GM12878 (cell line): ENCODE data around the gene ZSWIM6. TPM values are rescaled to one million over a fixed set of nuclear protein-coding genes. Genes with fewer than 3 reads are reported as not detected.

ENCODE experiments used
- ATAC-seq: fragments of 200-7000 bp; cut with Tn5 transposase; 3 replicates; pipeline ENCODE4 v1.9.1; 2020; ENCODE audit warnings: mild to moderate bottlenecking, moderate library complexity
- BruUV-seq: library from RNA; stranded (reverse); fragments of 400-500 nt; replicated peaks from 2 replicates; lab custom pipeline; 2021; lab: Mats Ljungman, UMichigan
- CTCF ChIA-PET: fragments of 300-600 bp; sonication (Branson Sonifier 250); formaldehyde crosslinking; extraction: SDS; loops from one replicate; lab custom pipeline; 2021; ENCODE audit warnings: inconsistent platforms; lab: Yijun Ruan, JAX
- POLR2A ChIA-PET: fragments of 350-600 bp; formaldehyde crosslinking; extraction: SDS; loops from one replicate; lab custom pipeline; 2021; ENCODE audit warnings: inconsistent platforms; lab: Charles Lee
- RAD21 ChIA-PET: fragments of 300-600 bp; sonication (Branson Sonifier 250); formaldehyde crosslinking; loops from one replicate; lab custom pipeline; 2023; ENCODE audit warnings: antibody characterized with exemption; ENCODE audit not compliant: unreplicated experiment; lab: Charles Lee
- SMC1A ChIA-PET: fragments of 300-600 bp; sonication (Branson Sonifier 250); formaldehyde crosslinking; loops from one replicate; lab custom pipeline; 2023; ENCODE audit not compliant: unreplicated experiment, uncharacterized antibody; lab: Charles Lee
- DNase-seq: peaks from one replicate; pipeline ENCODE4 v3.0.0-alpha.2; 2011; ENCODE audit warnings: low read depth, low spot score
- FAIRE-seq: peaks from 3 replicates; lab custom pipeline; 2011; peaks lifted over from hg19 to GRCh38; lab: Jason Lieb, UNC
- H2AFZ ChIP-seq: 2 replicates; pipeline ENCODE4 v1.6.0; 2011; ENCODE audit warnings: low read depth, low read length, control low read depth; ENCODE audit not compliant: control insufficient read depth
- H3K27ac ChIP-seq: 2 replicates; pipeline ENCODE4 v1.5.1; 2011; ENCODE audit warnings: control low read depth; ENCODE audit not compliant: control insufficient read depth, insufficient read depth
- H3K27me3 ChIP-seq, 2 experiments: replicated peaks in 1 of 2; 2 replicates each; pipeline versions ENCODE4 v1.6.0 to v1.6.1; 2011; ENCODE audit warnings: low read length in 1 of 2; ENCODE audit not compliant: control insufficient read depth in 2 of 2, insufficient read depth in 2 of 2
- H3K36me3 ChIP-seq, 2 experiments: 2 replicates each; pipeline ENCODE4 v1.5.1; 2011; ENCODE audit warnings: low read length in 1 of 2; ENCODE audit not compliant: control insufficient read depth in 2 of 2, insufficient read depth in 2 of 2
- H3K4me1 ChIP-seq: 2 replicates; pipeline ENCODE4 v1.6.1; 2011; ENCODE audit warnings: mild to moderate bottlenecking, low read length, moderate library complexity, mixed read lengths; ENCODE audit not compliant: control insufficient read depth, insufficient read depth
- H3K4me2 ChIP-seq: 2 replicates; pipeline ENCODE4 v1.6.0; 2011; ENCODE audit warnings: control low read depth; ENCODE audit not compliant: control insufficient read depth, insufficient read depth
- H3K4me3 ChIP-seq: fragments of 200-600 bp; sonication (generic); 2 replicates; pipeline ENCODE4 v1.5.1; 2016
- H3K79me2 ChIP-seq: 2 replicates; pipeline ENCODE4 v1.6.0; 2011; ENCODE audit warnings: low read length; ENCODE audit not compliant: control insufficient read depth, insufficient read depth
- H3K9ac ChIP-seq: 2 replicates; pipeline ENCODE4 v1.8.0; 2011; ENCODE audit warnings: low read length, control low read depth, mixed read lengths; ENCODE audit not compliant: control insufficient read depth, insufficient read depth
- H3K9me3 ChIP-seq: replicated peaks from 3 replicates; pipeline ENCODE4 v1.5.1; 2011; ENCODE audit warnings: mild to moderate bottlenecking, low read length; ENCODE audit not compliant: control insufficient read depth, insufficient read depth
- H4K20me1 ChIP-seq: 2 replicates; pipeline ENCODE4 v1.6.0; 2011; ENCODE audit not compliant: control insufficient read depth, insufficient read depth
- BHLHE40 ChIP-seq, 2 experiments: fragments of 450-650 bp in 1 of 2; IDR thresholded peaks; 2 replicates each; pipeline ENCODE4 v1.6.1; 2011 to 2017; ENCODE audit warnings: low read depth in 2 of 2, borderline replicate concordance in 1 of 2, improper control_type of control experiment in 1 of 2, low read length in 1 of 2, mild to moderate bottlenecking in 1 of 2
- CHD1 ChIP-seq: IDR thresholded peaks from 2 replicates; pipeline ENCODE4 v1.6.1; 2012; ENCODE audit warnings: low read depth, low read length, improper control_type of control experiment
- ETV6 ChIP-seq, 2 experiments: fragments of 450-650 bp in 1 of 2; IDR thresholded peaks in 1 of 2; conservative IDR thresholded peaks in 1 of 2; 2 replicates each; pipeline ENCODE4 v1.6.1; 2014; ENCODE audit warnings: antibody characterized with exemption in 1 of 2, borderline replicate concordance in 1 of 2, low read depth in 1 of 2, mild to moderate bottlenecking in 1 of 2, moderate library complexity in 1 of 2
- FOS ChIP-seq: IDR thresholded peaks from 3 replicates; pipeline ENCODE4 v1.6.1; 2011; ENCODE audit warnings: borderline replicate concordance; ENCODE audit not compliant: insufficient read length; ENCODE audit errors: extremely low read depth
- HDAC2 ChIP-seq: fragments of 200-600 bp; sonication (generic); IDR thresholded peaks from 2 replicates; pipeline ENCODE4 v1.6.1; 2017
- JUND ChIP-seq: IDR thresholded peaks from 2 replicates; pipeline ENCODE4 v1.6.1; 2012; ENCODE audit warnings: low read depth, mild to moderate bottlenecking, low read length, improper control_type of control experiment, moderate library complexity
- NR2F1 ChIP-seq: fragments of 450-650 bp; conservative IDR thresholded peaks from 2 replicates; pipeline ENCODE4 v1.6.1; 2017; ENCODE audit warnings: mild to moderate bottlenecking
- POLR2A ChIP-seq: IDR thresholded peaks from 2 replicates; pipeline ENCODE4 v1.6.1; 2011; ENCODE audit warnings: low read depth, mild to moderate bottlenecking, low read length
- RCOR1 ChIP-seq: conservative IDR thresholded peaks from 2 replicates; pipeline ENCODE4 v1.6.1; 2012; ENCODE audit warnings: low read depth, low read length, improper control_type of control experiment
- SMARCA5 ChIP-seq: fragments of 450-650 bp; IDR thresholded peaks from 2 replicates; pipeline ENCODE4 v1.6.1; 2017; ENCODE audit warnings: mild to moderate bottlenecking
- WGBS: methylation state at CpG from one replicate; pipeline ENCODE4 v1.1.6; 2016; ENCODE audit warnings: low lambda C conversion rate; ENCODE audit not compliant: insufficient replicate concordance, insufficient coverage; ENCODE audit errors: missing lambda C conversion rate; 5-methylcytosine and 5-hydroxymethylcytosine counted together
- in situ Hi-C: fragments of 300-500 bp; cut with MboI; formaldehyde crosslinking; loops from 9 replicates; pipeline ENCODE4 v1.14.3; 2018; ENCODE audit warnings: mixed read lengths
- intact Hi-C: fragments of 100-400 bp; cut with micrococcal nuclease; formaldehyde crosslinking; loops from one replicate; pipeline ENCODE4 v1.14.2; 2022; ENCODE audit not compliant: unreplicated experiment
- polyA plus RNA-seq, 11 experiments: library from polyadenylated mRNA; depleted of rRNA in 4 of 11; unstranded in 6 of 11; stranded (reverse) in 5 of 11; fragments of >200 nt; fragmentation: Nextera tagmentation in 4 of 11; fragmentation: Illumina TruSeq in 1 of 11; extraction: Ambion mirVana in 4 of 11; extraction: Trizol in 1 of 11; gene quantifications; 1 replicate in 1 of 11; 2 replicates in 10 of 11; pipeline versions ENCODE4 v1.2.1 to v1.2.3, GENCODE V29; 2011 to 2016; ENCODE audit warnings: inconsistent platforms in 2 of 11, missing spikeins in 2 of 11, low read depth in 1 of 11
- total RNA-seq, 4 experiments: library from RNA; depleted of rRNA in 3 of 4; stranded (reverse); fragments of >200 nt in 3 of 4; fragmentation: Illumina TruSeq in 1 of 4; extraction: Trizol in 1 of 4; gene quantifications; 2 replicates each; pipeline versions ENCODE4 v1.2.1 to v1.2.3, GENCODE V29; 2013 to 2021
- TF ChIP-seq, protein P1 (sequence below): fragments of 450-650 bp; formaldehyde crosslinking; IDR thresholded peaks from 2 replicates; pipeline ENCODE4 v1.4.0; 2020; ENCODE audit warnings: mild to moderate bottlenecking, moderate library complexity
- TF ChIP-seq, protein P2 (sequence below): IDR thresholded peaks from 2 replicates; pipeline ENCODE4 v1.6.1; 2011; ENCODE audit warnings: borderline replicate concordance, low read depth, mild to moderate bottlenecking, moderate library complexity, mixed read lengths, low read length; ENCODE audit not compliant: insufficient read depth; ENCODE audit errors: extremely low read length
- TF ChIP-seq, protein P3 (sequence below): IDR thresholded peaks from 2 replicates; pipeline ENCODE4 v1.6.1; 2011; ENCODE audit warnings: low read depth, low read length, improper control_type of control experiment, borderline replicate concordance

ZSWIM6 gene
- total and polyA plus RNA-seq, 10 of the 15 experiments (the other 5 are each of a cell fraction or from before 2014, with no cell fraction given): 0.53 to 6.2 (median 3.4) TPM

DNA sequence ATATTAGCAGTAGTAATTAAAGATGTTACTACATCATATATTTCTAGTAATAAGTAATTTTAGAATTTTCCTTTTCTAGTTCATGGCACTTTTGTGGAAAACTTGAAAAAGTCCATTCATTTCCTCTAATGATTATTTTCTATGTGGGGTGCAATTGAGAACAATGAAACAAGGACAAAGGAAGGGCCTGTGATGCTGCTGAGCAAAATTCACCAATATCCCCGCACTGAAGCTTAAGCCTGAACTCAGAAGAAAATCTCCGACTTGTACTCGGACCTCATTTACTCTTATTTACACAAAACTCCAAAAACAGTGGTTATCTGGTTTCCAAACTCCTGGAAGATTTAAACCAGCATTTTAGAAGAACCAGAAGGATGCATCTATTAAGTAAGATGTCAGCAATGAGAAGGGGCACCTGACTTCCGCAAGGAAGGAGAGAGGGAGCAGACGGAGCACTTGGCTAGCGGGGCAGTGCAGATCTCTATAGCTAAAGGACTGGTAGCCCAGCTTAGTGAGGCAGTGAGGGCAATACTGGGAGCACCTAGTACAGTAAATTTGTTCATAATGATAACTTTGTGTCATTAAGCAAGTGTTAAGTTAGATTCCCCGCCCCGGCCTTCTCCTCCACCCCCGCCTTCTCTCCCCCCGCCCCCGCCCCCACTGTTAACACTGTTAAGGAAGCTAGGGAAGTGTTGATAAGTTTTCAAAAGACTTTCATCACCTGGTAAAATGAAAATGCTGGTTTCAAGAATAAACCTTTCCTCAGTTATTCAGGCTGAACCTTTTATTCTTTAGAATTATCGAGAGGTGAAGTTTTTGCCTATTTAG lies 123.3 kb downstream of the ZSWIM6 start:
- Histone ChIP-seq H3K4me2 (no peak overlapping the region), H3K27me3 (no peaks in the 10 kb centered on the region), H3K79me2 (no peaks in the 10 kb centered on the region), H2AFZ (no peak overlapping the region), H4K20me1 (no peaks in the 10 kb centered on the region), H3K4me3 (no peak overlapping the region), H3K4me1 (no peaks in the 10 kb centered on the region), H3K9me3 (no peaks in the 10 kb centered on the region), H3K9ac (no peak overlapping the region), H3K36me3 (no peaks in the 10 kb centered on the region), H3K27ac (no peak overlapping the region)
- intact Hi-C loops: no loop called here
- BruUV-seq: no TSS peak
- ChIA-PET RAD21 (no interaction called here), SMC1A (no interaction called here), POLR2A (interaction anchor here (0.7 kb wide), 1 partner anchor 45 kb away, joined by 4 read pairs; no protein-coding TSS in a partner anchor), CTCF (no interaction called here)
- FAIRE-seq: no peak
- WGBS: 88% methylated on average over 12 of the region's 12 CpGs
- ATAC-seq: no peak
- DNase-seq: no peak
- in situ Hi-C loops: no loop called here
- no peak for TF ChIP-seq HDAC2
- TF ChIP-seq RCOR1: no peak
- TF ChIP-seq POLR2A: no peak
- no peak for TF ChIP-seq FOS
- no peak for TF ChIP-seq JUND
- TF ChIP-seq, protein P1, sequence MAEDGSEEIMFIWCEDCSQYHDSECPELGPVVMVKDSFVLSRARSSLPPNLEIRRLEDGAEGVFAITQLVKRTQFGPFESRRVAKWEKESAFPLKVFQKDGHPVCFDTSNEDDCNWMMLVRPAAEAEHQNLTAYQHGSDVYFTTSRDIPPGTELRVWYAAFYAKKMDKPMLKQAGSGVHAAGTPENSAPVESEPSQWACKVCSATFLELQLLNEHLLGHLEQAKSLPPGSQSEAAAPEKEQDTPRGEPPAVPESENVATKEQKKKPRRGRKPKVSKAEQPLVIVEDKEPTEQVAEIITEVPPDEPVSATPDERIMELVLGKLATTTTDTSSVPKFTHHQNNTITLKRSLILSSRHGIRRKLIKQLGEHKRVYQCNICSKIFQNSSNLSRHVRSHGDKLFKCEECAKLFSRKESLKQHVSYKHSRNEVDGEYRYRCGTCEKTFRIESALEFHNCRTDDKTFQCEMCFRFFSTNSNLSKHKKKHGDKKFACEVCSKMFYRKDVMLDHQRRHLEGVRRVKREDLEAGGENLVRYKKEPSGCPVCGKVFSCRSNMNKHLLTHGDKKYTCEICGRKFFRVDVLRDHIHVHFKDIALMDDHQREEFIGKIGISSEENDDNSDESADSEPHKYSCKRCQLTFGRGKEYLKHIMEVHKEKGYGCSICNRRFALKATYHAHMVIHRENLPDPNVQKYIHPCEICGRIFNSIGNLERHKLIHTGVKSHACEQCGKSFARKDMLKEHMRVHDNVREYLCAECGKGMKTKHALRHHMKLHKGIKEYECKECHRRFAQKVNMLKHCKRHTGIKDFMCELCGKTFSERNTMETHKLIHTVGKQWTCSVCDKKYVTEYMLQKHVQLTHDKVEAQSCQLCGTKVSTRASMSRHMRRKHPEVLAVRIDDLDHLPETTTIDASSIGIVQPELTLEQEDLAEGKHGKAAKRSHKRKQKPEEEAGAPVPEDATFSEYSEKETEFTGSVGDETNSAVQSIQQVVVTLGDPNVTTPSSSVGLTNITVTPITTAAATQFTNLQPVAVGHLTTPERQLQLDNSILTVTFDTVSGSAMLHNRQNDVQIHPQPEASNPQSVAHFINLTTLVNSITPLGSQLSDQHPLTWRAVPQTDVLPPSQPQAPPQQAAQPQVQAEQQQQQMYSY: no peak
- TF ChIP-seq CHD1: no peak
- no peak for TF ChIP-seq SMARCA5
- TF ChIP-seq, protein P2, sequence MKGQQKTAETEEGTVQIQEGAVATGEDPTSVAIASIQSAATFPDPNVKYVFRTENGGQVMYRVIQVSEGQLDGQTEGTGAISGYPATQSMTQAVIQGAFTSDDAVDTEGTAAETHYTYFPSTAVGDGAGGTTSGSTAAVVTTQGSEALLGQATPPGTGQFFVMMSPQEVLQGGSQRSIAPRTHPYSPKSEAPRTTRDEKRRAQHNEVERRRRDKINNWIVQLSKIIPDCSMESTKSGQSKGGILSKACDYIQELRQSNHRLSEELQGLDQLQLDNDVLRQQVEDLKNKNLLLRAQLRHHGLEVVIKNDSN: no peak
- TF ChIP-seq, protein P3, sequence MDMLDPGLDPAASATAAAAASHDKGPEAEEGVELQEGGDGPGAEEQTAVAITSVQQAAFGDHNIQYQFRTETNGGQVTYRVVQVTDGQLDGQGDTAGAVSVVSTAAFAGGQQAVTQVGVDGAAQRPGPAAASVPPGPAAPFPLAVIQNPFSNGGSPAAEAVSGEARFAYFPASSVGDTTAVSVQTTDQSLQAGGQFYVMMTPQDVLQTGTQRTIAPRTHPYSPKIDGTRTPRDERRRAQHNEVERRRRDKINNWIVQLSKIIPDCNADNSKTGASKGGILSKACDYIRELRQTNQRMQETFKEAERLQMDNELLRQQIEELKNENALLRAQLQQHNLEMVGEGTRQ: no peak
- TF ChIP-seq NR2F1: no peak
- TF ChIP-seq ETV6 (conservative IDR thresholded peaks at IDR 0.05 in 1 of 2, IDR thresholded peaks at IDR 0.05 in 1 of 2; ENCODE audit: borderline replicate concordance in 1 of 2, low read depth in 1 of 2): no peak
- TF ChIP-seq BHLHE40 (IDR thresholded peaks at IDR 0.05; ENCODE audit: borderline replicate concordance in 1 of 2, low read depth in 2 of 2, low read length in 1 of 2): no peak
